ENCODE measurements around the gene DEK.

- TF ChIP-seq POLR2A (IDR thresholded peaks at IDR 0.05; ENCODE audit: low read length) (no peak), GATA1 (IDR thresholded peaks at IDR 0.05; ENCODE audit: low read depth, low read length) (no peak)
Measured at GRCh38 chr6:18207438-18207837, 56.9 kb downstream of the DEK start.

All from erythroblast (primary cell).